K562 (cell line): ENCODE results near the gene ZNF787. TPM values are rescaled to one million over a fixed set of nuclear protein-coding genes. Genes with fewer than 3 reads are reported as not detected.

Experiments used
- ATF4 ChIP-seq: fragments of 450-650 bp; formaldehyde crosslinking; IDR thresholded peaks from 2 replicates; pipeline ENCODE4 v1.4.0; 2022; ENCODE audit warnings: mild to moderate bottlenecking, moderate library complexity
- ATF7 ChIP-seq: fragments of 450-650 bp; IDR thresholded peaks from 2 replicates; pipeline ENCODE4 v1.7.1; 2014; ENCODE audit warnings: mild to moderate bottlenecking, moderate library complexity
- RERE ChIP-seq: sonication (generic); formaldehyde crosslinking; IDR thresholded peaks from 2 replicates; pipeline ENCODE4 v1.8.0; 2023; ENCODE audit warnings: missing genetic modification reagents, mild to moderate bottlenecking, borderline replicate concordance
- TRIM28 ChIP-seq: fragments of 450-650 bp; IDR thresholded peaks from 2 replicates; pipeline ENCODE4 v1.6.1; 2017
- ZNF3 ChIP-seq: fragments of 250-450 bp; sonication (Bioruptor Pico); IDR thresholded peaks from 2 replicates; pipeline ENCODE4 v1.5.0; 2021; ENCODE audit warnings: mild to moderate bottlenecking, moderate library complexity
- ZNF398 ChIP-seq: fragments of 250-450 bp; sonication (Bioruptor Pico); IDR thresholded peaks from 2 replicates; pipeline ENCODE4 v1.8.0; 2021; ENCODE audit warnings: moderate library complexity, mild to moderate bottlenecking, inconsistent platforms
- polyA plus RNA-seq, 8 experiments: library from polyadenylated mRNA; depleted of rRNA in 4 of 8; stranded (reverse) in 5 of 8; unstranded in 3 of 8; fragments of >200 nt; fragmentation: Nextera tagmentation in 2 of 8; fragmentation: Illumina TruSeq in 1 of 8; extraction: Ambion mirVana in 2 of 8; extraction: Trizol in 1 of 8; gene quantifications; 2 replicates each; pipeline versions ENCODE4 v1.2.1 to v1.2.3, GENCODE V29; 2011 to 2014; ENCODE audit warnings: inconsistent platforms in 1 of 8, missing spikeins in 1 of 8
- total RNA-seq, 7 experiments: library from RNA; depleted of rRNA in 6 of 7; stranded (reverse); fragments of >200 nt in 6 of 7; fragmentation: Illumina TruSeq in 2 of 7; extraction: Trizol in 2 of 7; gene quantifications; 2 replicates each; pipeline versions ENCODE4 v1.2.1 to v1.2.3, GENCODE V29; 2011 to 2021; ENCODE audit warnings: low replicate concordance in 1 of 7
- TF ChIP-seq, protein P1 (sequence below): fragments of 450-650 bp; IDR thresholded peaks from 2 replicates; pipeline ENCODE4 v1.6.1; 2016; ENCODE audit warnings: mild to moderate bottlenecking, moderate library complexity

Gene ZNF787
- total and polyA plus RNA-seq, 9 of the 15 experiments (the other 6 are each of a cell fraction or from before 2014, with no cell fraction given) = 0.45 to 77.6 (median 7.3) TPM

- TF ChIP-seq ATF4 (CRISPR knock-in tag) (no peak), ZNF398 (CRISPR knock-in tag) (no peak), ZNF3 (no peak), RERE (CRISPR knock-in tag) (no peak), TRIM28 (no peak), ATF7 (peak; percentile 43; the same call in 1 of the 2 replicates)
- TF ChIP-seq, protein P1, sequence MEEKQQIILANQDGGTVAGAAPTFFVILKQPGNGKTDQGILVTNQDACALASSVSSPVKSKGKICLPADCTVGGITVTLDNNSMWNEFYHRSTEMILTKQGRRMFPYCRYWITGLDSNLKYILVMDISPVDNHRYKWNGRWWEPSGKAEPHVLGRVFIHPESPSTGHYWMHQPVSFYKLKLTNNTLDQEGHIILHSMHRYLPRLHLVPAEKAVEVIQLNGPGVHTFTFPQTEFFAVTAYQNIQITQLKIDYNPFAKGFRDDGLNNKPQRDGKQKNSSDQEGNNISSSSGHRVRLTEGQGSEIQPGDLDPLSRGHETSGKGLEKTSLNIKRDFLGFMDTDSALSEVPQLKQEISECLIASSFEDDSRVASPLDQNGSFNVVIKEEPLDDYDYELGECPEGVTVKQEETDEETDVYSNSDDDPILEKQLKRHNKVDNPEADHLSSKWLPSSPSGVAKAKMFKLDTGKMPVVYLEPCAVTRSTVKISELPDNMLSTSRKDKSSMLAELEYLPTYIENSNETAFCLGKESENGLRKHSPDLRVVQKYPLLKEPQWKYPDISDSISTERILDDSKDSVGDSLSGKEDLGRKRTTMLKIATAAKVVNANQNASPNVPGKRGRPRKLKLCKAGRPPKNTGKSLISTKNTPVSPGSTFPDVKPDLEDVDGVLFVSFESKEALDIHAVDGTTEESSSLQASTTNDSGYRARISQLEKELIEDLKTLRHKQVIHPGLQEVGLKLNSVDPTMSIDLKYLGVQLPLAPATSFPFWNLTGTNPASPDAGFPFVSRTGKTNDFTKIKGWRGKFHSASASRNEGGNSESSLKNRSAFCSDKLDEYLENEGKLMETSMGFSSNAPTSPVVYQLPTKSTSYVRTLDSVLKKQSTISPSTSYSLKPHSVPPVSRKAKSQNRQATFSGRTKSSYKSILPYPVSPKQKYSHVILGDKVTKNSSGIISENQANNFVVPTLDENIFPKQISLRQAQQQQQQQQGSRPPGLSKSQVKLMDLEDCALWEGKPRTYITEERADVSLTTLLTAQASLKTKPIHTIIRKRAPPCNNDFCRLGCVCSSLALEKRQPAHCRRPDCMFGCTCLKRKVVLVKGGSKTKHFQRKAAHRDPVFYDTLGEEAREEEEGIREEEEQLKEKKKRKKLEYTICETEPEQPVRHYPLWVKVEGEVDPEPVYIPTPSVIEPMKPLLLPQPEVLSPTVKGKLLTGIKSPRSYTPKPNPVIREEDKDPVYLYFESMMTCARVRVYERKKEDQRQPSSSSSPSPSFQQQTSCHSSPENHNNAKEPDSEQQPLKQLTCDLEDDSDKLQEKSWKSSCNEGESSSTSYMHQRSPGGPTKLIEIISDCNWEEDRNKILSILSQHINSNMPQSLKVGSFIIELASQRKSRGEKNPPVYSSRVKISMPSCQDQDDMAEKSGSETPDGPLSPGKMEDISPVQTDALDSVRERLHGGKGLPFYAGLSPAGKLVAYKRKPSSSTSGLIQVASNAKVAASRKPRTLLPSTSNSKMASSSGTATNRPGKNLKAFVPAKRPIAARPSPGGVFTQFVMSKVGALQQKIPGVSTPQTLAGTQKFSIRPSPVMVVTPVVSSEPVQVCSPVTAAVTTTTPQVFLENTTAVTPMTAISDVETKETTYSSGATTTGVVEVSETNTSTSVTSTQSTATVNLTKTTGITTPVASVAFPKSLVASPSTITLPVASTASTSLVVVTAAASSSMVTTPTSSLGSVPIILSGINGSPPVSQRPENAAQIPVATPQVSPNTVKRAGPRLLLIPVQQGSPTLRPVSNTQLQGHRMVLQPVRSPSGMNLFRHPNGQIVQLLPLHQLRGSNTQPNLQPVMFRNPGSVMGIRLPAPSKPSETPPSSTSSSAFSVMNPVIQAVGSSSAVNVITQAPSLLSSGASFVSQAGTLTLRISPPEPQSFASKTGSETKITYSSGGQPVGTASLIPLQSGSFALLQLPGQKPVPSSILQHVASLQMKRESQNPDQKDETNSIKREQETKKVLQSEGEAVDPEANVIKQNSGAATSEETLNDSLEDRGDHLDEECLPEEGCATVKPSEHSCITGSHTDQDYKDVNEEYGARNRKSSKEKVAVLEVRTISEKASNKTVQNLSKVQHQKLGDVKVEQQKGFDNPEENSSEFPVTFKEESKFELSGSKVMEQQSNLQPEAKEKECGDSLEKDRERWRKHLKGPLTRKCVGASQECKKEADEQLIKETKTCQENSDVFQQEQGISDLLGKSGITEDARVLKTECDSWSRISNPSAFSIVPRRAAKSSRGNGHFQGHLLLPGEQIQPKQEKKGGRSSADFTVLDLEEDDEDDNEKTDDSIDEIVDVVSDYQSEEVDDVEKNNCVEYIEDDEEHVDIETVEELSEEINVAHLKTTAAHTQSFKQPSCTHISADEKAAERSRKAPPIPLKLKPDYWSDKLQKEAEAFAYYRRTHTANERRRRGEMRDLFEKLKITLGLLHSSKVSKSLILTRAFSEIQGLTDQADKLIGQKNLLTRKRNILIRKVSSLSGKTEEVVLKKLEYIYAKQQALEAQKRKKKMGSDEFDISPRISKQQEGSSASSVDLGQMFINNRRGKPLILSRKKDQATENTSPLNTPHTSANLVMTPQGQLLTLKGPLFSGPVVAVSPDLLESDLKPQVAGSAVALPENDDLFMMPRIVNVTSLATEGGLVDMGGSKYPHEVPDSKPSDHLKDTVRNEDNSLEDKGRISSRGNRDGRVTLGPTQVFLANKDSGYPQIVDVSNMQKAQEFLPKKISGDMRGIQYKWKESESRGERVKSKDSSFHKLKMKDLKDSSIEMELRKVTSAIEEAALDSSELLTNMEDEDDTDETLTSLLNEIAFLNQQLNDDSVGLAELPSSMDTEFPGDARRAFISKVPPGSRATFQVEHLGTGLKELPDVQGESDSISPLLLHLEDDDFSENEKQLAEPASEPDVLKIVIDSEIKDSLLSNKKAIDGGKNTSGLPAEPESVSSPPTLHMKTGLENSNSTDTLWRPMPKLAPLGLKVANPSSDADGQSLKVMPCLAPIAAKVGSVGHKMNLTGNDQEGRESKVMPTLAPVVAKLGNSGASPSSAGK = peak; percentile 54
Observed at GRCh38 chr19:56170261-56170660, 49.2 kb upstream of the ZNF787 start (continued).
